SU-DHL-6 (cell line): ENCODE data around the gene SLC28A2.

Experiments used
- H2AFZ ChIP-seq: fragments of 200-600 bp; sonication (generic); 2 replicates; pipeline ENCODE4 v1.6.1; 2014; ENCODE audit warnings: low read depth, mild to moderate bottlenecking, moderate library complexity, mixed read lengths, antibody characterized with exemption, low read length; ENCODE audit not compliant: severe bottlenecking
- H3F3A ChIP-seq: fragments of 200-600 bp; shearing (Covaris generic); 2 replicates; pipeline ENCODE4 v1.6.0; 2016; ENCODE audit warnings: antibody characterized with exemption, mild to moderate bottlenecking; ENCODE audit not compliant: insufficient read depth
- H3K27ac ChIP-seq: fragments of 200-600 bp; sonication (generic); 2 replicates; pipeline ENCODE4 v1.5.1; 2016; ENCODE audit warnings: low read depth, mild to moderate bottlenecking, low read length, moderate library complexity, mixed read lengths
- H3K27me3 ChIP-seq: fragments of 200-600 bp; sonication (generic), shearing (Covaris generic); 2 replicates; pipeline ENCODE4 v1.6.0; 2014; ENCODE audit warnings: mild to moderate bottlenecking, low read length
- H3K36me3 ChIP-seq: fragments of 200-600 bp; sonication (generic); 2 replicates; pipeline ENCODE4 v1.6.1; 2014; ENCODE audit warnings: mild to moderate bottlenecking, low read length, mixed read lengths
- H3K4me2 ChIP-seq: fragments of 300-600, 200-600 bp; shearing (Covaris generic), sonication (generic); 2 replicates; pipeline ENCODE4 v1.6.0; 2014; ENCODE audit warnings: low read length, low read depth, mild to moderate bottlenecking; ENCODE audit not compliant: poor library complexity, severe bottlenecking
- H3K4me3 ChIP-seq: fragments of 200-600 bp; sonication (generic); 2 replicates; pipeline ENCODE4 v1.5.1; 2014; ENCODE audit warnings: antibody characterized with exemption, low read length, mild to moderate bottlenecking, mixed read lengths; ENCODE audit not compliant: insufficient read depth, poor library complexity, severe bottlenecking
- H3K79me2 ChIP-seq: fragments of 200-600 bp; sonication (generic); 2 replicates; pipeline ENCODE4 v1.6.1; 2014; ENCODE audit warnings: mild to moderate bottlenecking, low read length, moderate library complexity; ENCODE audit not compliant: insufficient read depth
- H3K9ac ChIP-seq: fragments of 200-600 bp; sonication (generic); 2 replicates; pipeline ENCODE4 v1.7.0; 2014; ENCODE audit warnings: mild to moderate bottlenecking, low read length
- H3K9me2 ChIP-seq: fragments of 200-600 bp; sonication (generic); replicated peaks from 2 replicates; pipeline ENCODE4 v1.6.1; 2014; ENCODE audit warnings: low read length; ENCODE audit not compliant: insufficient read depth
- H3K9me3 ChIP-seq: fragments of 200-600 bp; sonication (generic); 2 replicates; pipeline ENCODE4 v1.6.1; 2014; ENCODE audit warnings: low read length, mixed read lengths; ENCODE audit not compliant: insufficient read depth
- H4K20me1 ChIP-seq: fragments of 200-600 bp; sonication (generic); 2 replicates; pipeline ENCODE4 v1.6.1; 2014; ENCODE audit warnings: low read depth, mild to moderate bottlenecking, antibody characterized with exemption, low read length, moderate library complexity, mixed read lengths
- EZH2phosphoT487 ChIP-seq: fragments of 200-600 bp; sonication (generic), shearing (Covaris generic); conservative IDR thresholded peaks from 2 replicates; pipeline ENCODE4 v1.6.1; 2018; ENCODE audit warnings: mild to moderate bottlenecking, antibody characterized with exemption, low read length, moderate library complexity, mixed read lengths
- TF ChIP-seq, protein P1 (sequence below): fragments of 200-600 bp; sonication (generic); IDR thresholded peaks from one replicate; pipeline ENCODE4 v1.5.1; 2017; ENCODE audit warnings: antibody characterized with exemption, mild to moderate bottlenecking, low read length, moderate library complexity; ENCODE audit not compliant: insufficient read depth, poor library complexity, severe bottlenecking

The SLC28A2 gene

GRCh38 chr15:45251888-45252287 lies at the start of gene SLC28A2:
Gene SLC28A2 (plus strand): TSS chr15:45252234. CDS start chr15:45253216, 982 bp downstream.
- Histone ChIP-seq H2AFZ (no peak within 1 kb of the TSS), H3K9me3 (no peaks in the 10 kb centered on the region)

GRCh38 chr15:45203182-45203581 lies 48.9 kb upstream of the SLC28A2 start:
- no peaks in the 10 kb centered on the region for H3K27me3 ChIP-seq
- peaks cover 25% of the 10 kb centered on the region for H3F3A ChIP-seq
- no peaks in the 10 kb centered on the region for H3K9me3 ChIP-seq
- H3K4me3 ChIP-seq: no peak overlapping the region
- H4K20me1 ChIP-seq: no peaks in the 10 kb centered on the region
- no peak for TF ChIP-seq EZH2phosphoT487
- TF ChIP-seq, protein P1, sequence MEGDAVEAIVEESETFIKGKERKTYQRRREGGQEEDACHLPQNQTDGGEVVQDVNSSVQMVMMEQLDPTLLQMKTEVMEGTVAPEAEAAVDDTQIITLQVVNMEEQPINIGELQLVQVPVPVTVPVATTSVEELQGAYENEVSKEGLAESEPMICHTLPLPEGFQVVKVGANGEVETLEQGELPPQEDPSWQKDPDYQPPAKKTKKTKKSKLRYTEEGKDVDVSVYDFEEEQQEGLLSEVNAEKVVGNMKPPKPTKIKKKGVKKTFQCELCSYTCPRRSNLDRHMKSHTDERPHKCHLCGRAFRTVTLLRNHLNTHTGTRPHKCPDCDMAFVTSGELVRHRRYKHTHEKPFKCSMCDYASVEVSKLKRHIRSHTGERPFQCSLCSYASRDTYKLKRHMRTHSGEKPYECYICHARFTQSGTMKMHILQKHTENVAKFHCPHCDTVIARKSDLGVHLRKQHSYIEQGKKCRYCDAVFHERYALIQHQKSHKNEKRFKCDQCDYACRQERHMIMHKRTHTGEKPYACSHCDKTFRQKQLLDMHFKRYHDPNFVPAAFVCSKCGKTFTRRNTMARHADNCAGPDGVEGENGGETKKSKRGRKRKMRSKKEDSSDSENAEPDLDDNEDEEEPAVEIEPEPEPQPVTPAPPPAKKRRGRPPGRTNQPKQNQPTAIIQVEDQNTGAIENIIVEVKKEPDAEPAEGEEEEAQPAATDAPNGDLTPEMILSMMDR: no peak
- no peak overlapping the region for H2AFZ ChIP-seq
- no peaks in the 10 kb centered on the region for H3K9me2 ChIP-seq
- no peak overlapping the region for H3K9ac ChIP-seq
- no peaks in the 10 kb centered on the region for H3K36me3 ChIP-seq
- no peak overlapping the region for H3K27ac ChIP-seq
- H3K79me2 ChIP-seq: no peaks in the 10 kb centered on the region
- no peak overlapping the region for H3K4me2 ChIP-seq

More at GRCh38 chr15:45251888-45252287, at the start of gene SLC28A2:
- no peak within 1 kb of the TSS for H3K4me3 ChIP-seq
- no peaks in the 10 kb centered on the region for H3K79me2 ChIP-seq
- TF ChIP-seq EZH2phosphoT487: no peak
- TF ChIP-seq, protein P1: no peak
- H3K9me2 ChIP-seq: no peaks in the 10 kb centered on the region
- no peaks in the 10 kb centered on the region for H4K20me1 ChIP-seq
- no peak within 1 kb of the TSS for H3K4me2 ChIP-seq
- H3F3A ChIP-seq: no peaks in the 10 kb centered on the region
- H3K27me3 ChIP-seq: no peaks in the 10 kb centered on the region
- H3K36me3 ChIP-seq: no peaks in the 10 kb centered on the region
- H3K9ac ChIP-seq: no peak within 1 kb of the TSS
- H3K27ac ChIP-seq: no peak within 1 kb of the TSS

DNA sequence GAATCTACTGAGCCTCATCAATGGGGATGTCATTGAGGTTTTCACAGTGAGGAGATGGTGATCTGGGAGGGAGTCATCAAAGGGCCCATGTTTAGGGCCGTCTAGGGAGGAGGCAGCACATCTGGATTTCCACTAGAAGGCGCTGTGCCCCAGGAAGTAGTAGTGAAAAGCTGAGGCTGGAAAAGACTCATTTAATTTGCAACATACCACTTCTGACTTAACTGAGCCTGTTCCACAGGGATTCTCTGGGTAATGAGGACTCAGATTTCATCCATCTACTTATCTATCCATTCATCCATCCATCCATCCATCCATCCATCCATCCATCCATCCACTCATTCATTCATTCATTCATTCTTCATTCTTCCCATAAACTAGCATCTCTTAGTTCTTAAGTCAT lies 46.8 kb upstream of the SLC28A2 start:
- Histone ChIP-seq H3K9ac (no peak overlapping the region), H3K27me3 (no peaks in the 10 kb centered on the region), H3K9me2 (no peaks in the 10 kb centered on the region), H3K36me3 (no peaks in the 10 kb centered on the region), H4K20me1 (no peaks in the 10 kb centered on the region), H3F3A (peaks cover 12% of the 10 kb centered on the region; the same call in 1 of the 2 replicates), H3K79me2 (no peaks in the 10 kb centered on the region), H3K9me3 (no peaks in the 10 kb centered on the region), H3K4me3 (no peak overlapping the region), H2AFZ (no peak overlapping the region), H3K27ac (no peak overlapping the region), H3K4me2 (no peak overlapping the region)
- TF ChIP-seq EZH2phosphoT487: no peak
- TF ChIP-seq, protein P1: peak; percentile 81
